Measurements from ENCODE around the gene ABCC10.
A peak's percentile ranks its signal among the peaks of the same experiment; 100 is the strongest.
"Not testable (repeated sequence)": the region's sequence is repeated elsewhere in the genome, so short reads cannot be mapped to it uniquely, and the experiment has no call there.

ABCC10 gene, protein sequence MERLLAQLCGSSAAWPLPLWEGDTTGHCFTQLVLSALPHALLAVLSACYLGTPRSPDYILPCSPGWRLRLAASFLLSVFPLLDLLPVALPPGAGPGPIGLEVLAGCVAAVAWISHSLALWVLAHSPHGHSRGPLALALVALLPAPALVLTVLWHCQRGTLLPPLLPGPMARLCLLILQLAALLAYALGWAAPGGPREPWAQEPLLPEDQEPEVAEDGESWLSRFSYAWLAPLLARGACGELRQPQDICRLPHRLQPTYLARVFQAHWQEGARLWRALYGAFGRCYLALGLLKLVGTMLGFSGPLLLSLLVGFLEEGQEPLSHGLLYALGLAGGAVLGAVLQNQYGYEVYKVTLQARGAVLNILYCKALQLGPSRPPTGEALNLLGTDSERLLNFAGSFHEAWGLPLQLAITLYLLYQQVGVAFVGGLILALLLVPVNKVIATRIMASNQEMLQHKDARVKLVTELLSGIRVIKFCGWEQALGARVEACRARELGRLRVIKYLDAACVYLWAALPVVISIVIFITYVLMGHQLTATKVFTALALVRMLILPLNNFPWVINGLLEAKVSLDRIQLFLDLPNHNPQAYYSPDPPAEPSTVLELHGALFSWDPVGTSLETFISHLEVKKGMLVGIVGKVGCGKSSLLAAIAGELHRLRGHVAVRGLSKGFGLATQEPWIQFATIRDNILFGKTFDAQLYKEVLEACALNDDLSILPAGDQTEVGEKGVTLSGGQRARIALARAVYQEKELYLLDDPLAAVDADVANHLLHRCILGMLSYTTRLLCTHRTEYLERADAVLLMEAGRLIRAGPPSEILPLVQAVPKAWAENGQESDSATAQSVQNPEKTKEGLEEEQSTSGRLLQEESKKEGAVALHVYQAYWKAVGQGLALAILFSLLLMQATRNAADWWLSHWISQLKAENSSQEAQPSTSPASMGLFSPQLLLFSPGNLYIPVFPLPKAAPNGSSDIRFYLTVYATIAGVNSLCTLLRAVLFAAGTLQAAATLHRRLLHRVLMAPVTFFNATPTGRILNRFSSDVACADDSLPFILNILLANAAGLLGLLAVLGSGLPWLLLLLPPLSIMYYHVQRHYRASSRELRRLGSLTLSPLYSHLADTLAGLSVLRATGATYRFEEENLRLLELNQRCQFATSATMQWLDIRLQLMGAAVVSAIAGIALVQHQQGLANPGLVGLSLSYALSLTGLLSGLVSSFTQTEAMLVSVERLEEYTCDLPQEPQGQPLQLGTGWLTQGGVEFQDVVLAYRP (N-terminal part only)

GRCh38 chr6:43427406-43428111 lies at the start of gene ABCC10:
Gene ABCC10 (plus strand): TSS chr6:43427541. CDS start chr6:43427979, 438 bp downstream.
- peak; percentile 90 to 91 for DNase-seq (ENCODE audit: low read depth in 2 of 2)

- DNase-seq (ENCODE audit: low read depth in 2 of 2), result no peak
Measured at GRCh38 chr6:43377710-43378229, 49.6 kb upstream of the ABCC10 start.

DNA sequence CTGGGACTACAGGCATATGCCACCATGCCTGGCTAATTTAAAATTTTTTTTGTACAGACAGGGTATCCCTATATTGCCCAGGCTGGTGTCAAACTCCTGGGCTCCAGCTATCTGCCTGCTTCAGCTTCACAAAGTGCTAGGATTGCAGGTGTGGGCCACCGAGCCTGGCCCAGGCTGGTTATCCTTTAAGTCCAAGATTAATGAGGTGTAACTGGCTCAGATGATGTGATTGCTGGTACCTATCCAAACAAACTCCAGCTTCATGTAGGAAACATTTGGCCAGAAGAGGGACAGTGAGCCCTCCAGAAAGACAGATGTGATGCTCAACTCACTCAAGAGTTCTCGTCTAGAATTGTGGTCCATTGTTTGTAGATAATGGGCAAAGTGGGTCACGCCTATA lies 48.7 kb upstream of the ABCC10 start:
- DNase-seq (ENCODE audit: low read depth in 2 of 2), result no peak

GRCh38 chr6:43380858-43381257 lies 46.5 kb upstream of the ABCC10 start:
- not testable (repeated sequence) for DNase-seq (ENCODE audit: low read depth in 2 of 2)

DNA sequence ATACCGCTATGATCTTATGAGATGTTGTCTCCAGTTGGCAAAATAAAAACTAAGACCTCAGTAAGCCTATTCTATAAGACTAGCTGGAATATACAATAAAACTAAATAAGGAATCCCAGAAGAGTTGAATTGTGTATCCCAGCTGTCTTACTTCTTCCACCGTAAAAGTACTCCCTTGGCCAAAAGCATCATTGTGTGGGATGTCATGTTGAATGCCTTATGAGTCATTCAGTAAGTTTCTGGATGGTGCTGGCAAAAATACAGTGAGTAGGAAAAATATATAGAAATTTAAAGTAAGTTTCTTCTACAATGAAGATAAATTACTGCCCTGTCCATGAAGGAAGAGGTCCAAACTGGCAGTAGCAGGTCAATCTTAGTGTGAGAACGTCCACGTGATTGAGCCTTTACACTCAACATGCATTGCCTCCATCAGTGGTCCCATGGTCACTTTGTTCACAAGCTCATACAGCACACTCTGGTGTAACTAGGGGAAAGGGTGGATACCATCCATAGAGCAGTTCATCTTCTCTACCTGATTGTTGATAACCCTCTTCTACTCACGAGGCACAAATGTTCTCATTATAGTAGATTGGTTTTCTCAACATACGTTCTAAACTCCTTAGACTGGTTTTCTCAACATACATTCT lies 44.2 kb upstream of the ABCC10 start:
- DNase-seq (ENCODE audit: low read depth in 2 of 2), result no peak

GRCh38 chr6:43386492-43386891 lies 40.8 kb upstream of the ABCC10 start:
- no peak for DNase-seq (ENCODE audit: low read depth in 2 of 2)

DNA sequence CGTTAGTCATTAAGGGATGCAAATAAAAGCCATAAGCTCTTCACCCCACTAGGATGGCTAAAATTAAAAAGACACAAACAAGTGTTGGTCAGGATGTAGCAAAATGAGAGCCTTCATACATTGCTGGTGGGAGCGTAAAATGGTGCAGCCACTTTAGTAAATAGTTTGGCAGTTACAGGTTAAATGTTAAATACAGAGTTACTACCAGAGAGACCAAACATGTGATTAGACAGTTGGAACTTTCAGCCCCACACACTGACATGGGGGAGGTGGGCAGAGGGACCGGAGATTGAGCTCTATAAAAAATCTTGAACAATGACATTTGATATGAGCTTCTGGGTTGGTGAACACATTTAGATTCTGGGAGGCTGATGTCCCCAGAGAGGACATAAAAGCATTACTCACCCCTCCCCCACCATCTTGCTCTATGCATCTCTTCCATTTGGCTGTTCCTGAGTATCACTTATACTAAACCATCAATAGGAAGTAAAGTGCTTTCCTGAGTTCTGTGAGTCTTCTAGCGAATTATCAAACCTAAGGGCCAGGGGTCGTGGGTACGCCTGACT lies 37.5 kb upstream of the ABCC10 start:
- no peak for DNase-seq (ENCODE audit: low read depth in 2 of 2)

GRCh38 chr6:43390753-43391439 lies 36.4 kb upstream of the ABCC10 start:
- not testable (repeated sequence) for DNase-seq (ENCODE audit: low read depth in 2 of 2)

- no peak for DNase-seq (ENCODE audit: low read depth in 2 of 2)
Measured at GRCh38 chr6:43391440-43392031, 35.8 kb upstream of the ABCC10 start.

- not testable (repeated sequence) for DNase-seq (ENCODE audit: low read depth in 2 of 2)
Measured at GRCh38 chr6:43393133-43393532, 34.2 kb upstream of the ABCC10 start.

DNA sequence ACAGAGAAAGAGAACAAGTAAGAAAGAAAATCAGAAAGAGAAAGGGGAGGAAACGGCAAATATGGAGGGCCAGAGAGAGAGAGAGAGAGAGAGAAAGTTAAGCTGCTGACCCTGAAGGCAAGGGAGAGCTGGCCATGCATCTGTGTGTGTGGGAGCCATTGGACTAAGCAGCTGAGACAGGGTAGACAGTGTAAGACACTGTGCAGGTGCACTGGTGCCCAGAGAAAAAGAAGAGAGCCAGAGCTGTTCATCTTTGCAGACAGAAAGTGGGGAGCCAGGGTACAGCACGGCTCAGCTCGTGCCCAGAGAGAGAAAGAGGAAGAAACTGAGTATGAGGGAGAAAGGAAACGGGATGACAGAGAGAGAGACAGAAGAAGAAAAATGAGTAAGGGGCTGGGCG lies 33.7 kb upstream of the ABCC10 start:
- DNase-seq (ENCODE audit: low read depth in 2 of 2), result no peak

DNA sequence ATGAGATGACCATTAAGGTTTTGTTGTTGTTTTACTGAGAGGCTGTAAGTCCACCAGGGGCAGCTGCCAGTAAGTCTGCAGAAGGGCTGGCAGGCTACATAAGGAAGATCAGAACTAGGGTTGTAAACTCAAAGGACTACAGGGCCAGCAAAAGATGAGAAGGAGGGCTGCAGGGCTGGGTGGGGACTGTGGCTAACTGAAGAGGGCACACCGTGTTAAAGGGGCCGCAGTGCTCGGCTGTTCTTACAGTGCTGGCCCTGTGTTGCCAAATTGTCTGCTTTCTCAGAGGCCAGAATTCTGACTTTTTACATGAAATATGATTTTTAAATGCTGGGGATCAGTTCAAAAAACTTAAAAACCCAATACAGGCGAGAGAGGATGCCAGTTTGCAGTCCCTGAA lies 32.4 kb upstream of the ABCC10 start:
- no peak for DNase-seq (ENCODE audit: low read depth in 2 of 2)

GRCh38 chr6:43395776-43396175 lies 31.6 kb upstream of the ABCC10 start:
- DNase-seq (ENCODE audit: low read depth in 2 of 2), result no peak

- no peak for DNase-seq (ENCODE audit: low read depth in 2 of 2)
Measured at GRCh38 chr6:43396408-43397149, 30.8 kb upstream of the ABCC10 start.

DNA sequence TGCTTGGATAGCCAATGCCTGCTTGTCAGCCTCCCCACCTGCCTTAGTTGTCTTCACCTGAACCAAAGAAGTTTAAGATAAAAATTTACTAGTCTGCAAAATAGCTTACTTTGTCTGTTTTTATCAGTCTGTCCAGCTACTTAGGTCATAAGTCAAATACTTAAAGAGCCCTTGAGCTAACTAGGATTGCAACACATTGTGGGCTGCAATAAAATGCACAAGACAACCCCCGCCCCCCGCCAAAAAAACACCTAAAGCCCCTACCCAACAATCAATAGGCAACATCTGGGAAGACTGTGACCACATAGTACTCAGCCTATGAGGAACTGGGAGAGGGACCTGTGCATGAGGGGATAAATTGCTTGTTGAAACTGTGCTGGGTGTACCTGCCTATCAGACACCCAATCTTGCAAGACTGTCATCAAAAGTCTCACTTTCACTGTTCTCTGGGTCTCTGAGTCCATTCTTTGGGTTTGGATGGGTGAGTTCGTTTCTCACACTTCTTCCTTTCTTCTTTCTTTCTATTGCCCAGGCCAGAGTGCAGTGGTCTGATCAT lies 27.3 kb upstream of the ABCC10 start:
- no peak for DNase-seq (ENCODE audit: low read depth in 2 of 2)

GRCh38 chr6:43401730-43402129 lies 25.6 kb upstream of the ABCC10 start:
- no peak for DNase-seq (ENCODE audit: low read depth in 2 of 2)

- DNase-seq (ENCODE audit: low read depth in 2 of 2), result no peak
Measured at GRCh38 chr6:43402820-43403219, 24.5 kb upstream of the ABCC10 start.

DNA sequence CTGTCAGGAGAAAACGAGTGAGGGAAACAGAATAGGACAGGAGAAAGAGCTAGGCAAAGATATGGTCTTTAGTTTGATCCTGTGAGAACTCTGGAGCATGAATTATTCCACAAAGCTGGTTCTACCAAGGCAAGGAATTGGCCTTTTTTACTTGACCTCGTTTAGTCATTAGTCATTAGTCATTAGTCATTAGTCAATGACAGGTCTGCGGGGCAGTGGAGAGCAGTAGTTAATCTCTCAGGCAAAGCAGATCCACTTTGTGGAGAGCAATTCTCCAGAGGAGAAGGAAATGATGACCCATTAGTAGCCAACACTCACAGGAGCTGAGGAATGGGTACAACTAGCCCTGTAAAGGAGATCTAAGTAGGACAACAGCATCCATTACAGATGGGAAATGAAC lies 22.0 kb upstream of the ABCC10 start:
- DNase-seq (ENCODE audit: low read depth in 2 of 2), result no peak
